Astrocyte of the spinal cord (primary cell): ENCODE data around the gene ZRANB1.
A peak's percentile ranks its signal among the peaks of the same experiment; 100 is the strongest.

ENCODE experiments used
- DNase-seq: peaks from one replicate; pipeline ENCODE4 v3.0.0; 2011; ENCODE audit warnings: low read depth, low spot score
- H3K4me3 ChIP-seq: 2 replicates; pipeline ENCODE4 v1.5.1; 2011; ENCODE audit warnings: low read depth, mild to moderate bottlenecking, low read length, moderate library complexity
- CTCF ChIP-seq: IDR thresholded peaks from 2 replicates; pipeline ENCODE4 v1.5.1; 2012; ENCODE audit warnings: low read depth, mild to moderate bottlenecking, low read length, inconsistent platforms
- in situ Hi-C: cut with HindIII; loops from 2 replicates; pipeline ENCODE4 v1.10.0; 2017; ENCODE audit warnings: low sequenced_read_pairs

The ZRANB1 gene

GRCh38 chr10:125030567-125031197 lies 88.8 kb downstream of the ZRANB1 start:
- no peak for DNase-seq
- no peak for TF ChIP-seq CTCF
- in situ Hi-C loops: no loop called here
- no peak overlapping the region for H3K4me3 ChIP-seq

GRCh38 chr10:125032474-125033020 lies 90.6 kb downstream of the ZRANB1 start:
- in situ Hi-C loops: no loop called here
- DNase-seq: no peak
- no peak overlapping the region for H3K4me3 ChIP-seq
- no peak for TF ChIP-seq CTCF

GRCh38 chr10:125033146-125033924 lies 91.4 kb downstream of the ZRANB1 start:
- DNase-seq: no peak
- in situ Hi-C loops: no loop called here
- no peak overlapping the region for H3K4me3 ChIP-seq
- no peak for TF ChIP-seq CTCF

GRCh38 chr10:125034675-125035074 lies 92.8 kb downstream of the ZRANB1 start:
- H3K4me3 ChIP-seq: no peak overlapping the region
- no peak for TF ChIP-seq CTCF
- DNase-seq: no peak
- in situ Hi-C loops: no loop called here

GRCh38 chr10:125035136-125035535 lies 93.2 kb downstream of the ZRANB1 start:
- DNase-seq: peak; percentile 95
- TF ChIP-seq CTCF: no peak
- H3K4me3 ChIP-seq: peak overlapping the region; percentile 16
- in situ Hi-C loops: no loop called here

GRCh38 chr10:125035588-125036295 lies 93.8 kb downstream of the ZRANB1 start:
- in situ Hi-C loops: no loop called here
- peak overlapping the region; percentile 16 for H3K4me3 ChIP-seq
- no peak for DNase-seq
- no peak for TF ChIP-seq CTCF
